MCF 10A (cell line): ENCODE data around the gene NREP. TPM values are rescaled to one million over a fixed set of nuclear protein-coding genes. Genes with fewer than 3 reads are reported as not detected.

Experiments used
- BruUV-seq: library from RNA; stranded (reverse); fragments of 400-500 nt; replicated peaks from 2 replicates; lab custom pipeline; 2021; lab: Mats Ljungman, UMichigan
- CTCF ChIA-PET: fragments of 300-600 bp; sonication (Branson Sonifier 250); formaldehyde crosslinking; extraction: SDS; loops from one replicate; lab custom pipeline; 2021; ENCODE audit warnings: antibody characterized with exemption, inconsistent platforms; lab: Yijun Ruan, JAX
- POLR2A ChIA-PET: fragments of 300-600, 350-650 bp; sonication (Branson Sonifier 250); formaldehyde crosslinking; extraction: SDS; loops from one replicate; lab custom pipeline; 2020; ENCODE audit warnings: antibody characterized with exemption, inconsistent platforms; lab: Yijun Ruan, JAX
- DNase-seq: peaks from one replicate; pipeline ENCODE4 v3.0.0-alpha.2; 2018; ENCODE audit not compliant: unreplicated experiment
- H3K27ac Mint-ChIP-seq: one replicate; pipeline ENCODE4 v1.8.0; 2022; ENCODE audit warnings: mild to moderate bottlenecking, low read depth, mixed read lengths; ENCODE audit not compliant: unreplicated experiment
- H3K27me3 Mint-ChIP-seq: one replicate; pipeline ENCODE4 v1.8.0; 2022; ENCODE audit warnings: mixed read lengths; ENCODE audit not compliant: insufficient read depth, unreplicated experiment
- H3K36me3 Mint-ChIP-seq: one replicate; pipeline ENCODE4 v1.8.0; 2022; ENCODE audit warnings: mild to moderate bottlenecking, moderate library complexity, mixed read lengths; ENCODE audit not compliant: insufficient read depth, unreplicated experiment
- H3K4me1 Mint-ChIP-seq: one replicate; pipeline ENCODE4 v1.8.0; 2022; ENCODE audit warnings: mixed read lengths; ENCODE audit not compliant: insufficient read depth, unreplicated experiment
- H3K4me3 Mint-ChIP-seq: one replicate; pipeline ENCODE4 v1.8.0; 2022; ENCODE audit warnings: mild to moderate bottlenecking, moderate library complexity, mixed read lengths; ENCODE audit not compliant: unreplicated experiment
- H3K9me3 Mint-ChIP-seq: one replicate; pipeline ENCODE4 v1.8.0; 2022; ENCODE audit warnings: mixed read lengths; ENCODE audit not compliant: unreplicated experiment
- intact Hi-C: fragments of 100-400 bp; cut with micrococcal nuclease; formaldehyde crosslinking; loops from 2 replicates; pipeline ENCODE4 v1.14.1; 2022
- total RNA-seq: library from RNA; stranded (reverse); gene quantifications from 2 replicates; pipeline ENCODE4 v1.2.3, GENCODE V29; 2022
- TF ChIP-seq, protein P1 (sequence below): fragments of 200-600 bp; IDR thresholded peaks from one replicate; pipeline ENCODE4 v1.8.0; 2022; ENCODE audit warnings: antibody characterized with exemption, mild to moderate bottlenecking; ENCODE audit not compliant: unreplicated experiment

The NREP gene
- total RNA-seq, 1 experiment from 2014 or later: 2.5 TPM

GRCh38 chr5:111679611-111680010, 77.4 kb downstream of the NREP start:
- POLR2A ChIA-PET: interaction anchor here (2.4 kb wide), 1 partner anchor 62 kb away, joined by 5 read pairs; no protein-coding TSS in a partner anchor
- BruUV-seq: no TSS peak
- Mint-ChIP-seq H3K36me3 (no peaks in the 10 kb centered on the region), H3K4me3 (no peak overlapping the region), H3K4me1 (peaks cover 33% of the 10 kb centered on the region), H3K27me3 (no peaks in the 10 kb centered on the region), H3K27ac (no peak overlapping the region), H3K9me3 (no peaks in the 10 kb centered on the region)
- intact Hi-C loops: loop anchor here (2.0 to 10.0 kb wide), 3 partner anchors 77 to 467 kb away; partner anchors contain the start of gene NREP
- TF ChIP-seq, protein P1, sequence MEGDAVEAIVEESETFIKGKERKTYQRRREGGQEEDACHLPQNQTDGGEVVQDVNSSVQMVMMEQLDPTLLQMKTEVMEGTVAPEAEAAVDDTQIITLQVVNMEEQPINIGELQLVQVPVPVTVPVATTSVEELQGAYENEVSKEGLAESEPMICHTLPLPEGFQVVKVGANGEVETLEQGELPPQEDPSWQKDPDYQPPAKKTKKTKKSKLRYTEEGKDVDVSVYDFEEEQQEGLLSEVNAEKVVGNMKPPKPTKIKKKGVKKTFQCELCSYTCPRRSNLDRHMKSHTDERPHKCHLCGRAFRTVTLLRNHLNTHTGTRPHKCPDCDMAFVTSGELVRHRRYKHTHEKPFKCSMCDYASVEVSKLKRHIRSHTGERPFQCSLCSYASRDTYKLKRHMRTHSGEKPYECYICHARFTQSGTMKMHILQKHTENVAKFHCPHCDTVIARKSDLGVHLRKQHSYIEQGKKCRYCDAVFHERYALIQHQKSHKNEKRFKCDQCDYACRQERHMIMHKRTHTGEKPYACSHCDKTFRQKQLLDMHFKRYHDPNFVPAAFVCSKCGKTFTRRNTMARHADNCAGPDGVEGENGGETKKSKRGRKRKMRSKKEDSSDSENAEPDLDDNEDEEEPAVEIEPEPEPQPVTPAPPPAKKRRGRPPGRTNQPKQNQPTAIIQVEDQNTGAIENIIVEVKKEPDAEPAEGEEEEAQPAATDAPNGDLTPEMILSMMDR: no peak
- no peak for DNase-seq
- CTCF ChIA-PET: interaction anchor here (1.1 kb wide), 1 partner anchor 14 kb away, joined by 4 read pairs; no protein-coding TSS in a partner anchor

Other genes starting within 250 kb of the NREP start
- gene STARD4, start 244.7 kb downstream of the NREP start, total RNA-seq: 31.1 and 33.1 TPM in 2 replicates